Stimulated activated CD4-positive, alpha-beta T cell treated with anti-CD3 and anti-CD28 coated beads, Interleukin-12 subunit alpha, Interleukin-12 subunit beta, amount 100 ng/mL, for 24 hours (primary cell): ENCODE results near the gene SNX6.
"Not testable (repeated sequence)": the region's sequence is repeated elsewhere in the genome, so short reads cannot be mapped to it uniquely, and the experiment has no call there.

Source experiments
- DNase-seq, 2 experiments: peaks; one replicate each; pipeline ENCODE4 v3.0.0-alpha.2; 2020; ENCODE audit warnings: low read depth in 2 of 2

SNX6 gene

GRCh38 chr14:34629657-34630529 is at the start of gene SNX6:
Gene SNX6 (minus strand): TSS chr14:34630148. CDS start chr14:34630116, 32 bp downstream.
- peak; percentile 57 to 62 for DNase-seq

GRCh38 chr14:34678735-34679134 is 48.8 kb upstream of the SNX6 start:
- DNase-seq, result no peak

- no peak for DNase-seq
These were observed 48.4 kb upstream of the SNX6 start for GRCh38 chr14:34678306-34678705.

GRCh38 chr14:34676516-34677211 is 46.7 kb upstream of the SNX6 start:
- DNase-seq, result no peak

- no peak for DNase-seq
These were observed 43.8 kb upstream of the SNX6 start for GRCh38 chr14:34673702-34674101.

GRCh38 chr14:34671716-34672115 is 41.8 kb upstream of the SNX6 start:
- no peak for DNase-seq

- DNase-seq, result no peak
These were observed 38.2 kb upstream of the SNX6 start for GRCh38 chr14:34668111-34668510.

GRCh38 chr14:34667007-34667406 is 37.1 kb upstream of the SNX6 start:
- DNase-seq, result no peak

GRCh38 chr14:34665785-34666435 is 36.0 kb upstream of the SNX6 start:
- no peak for DNase-seq

- no peak for DNase-seq
These were observed 32.7 kb upstream of the SNX6 start for GRCh38 chr14:34662561-34663088.

- no peak for DNase-seq
These were observed 30.8 kb upstream of the SNX6 start for GRCh38 chr14:34660796-34661195.

GRCh38 chr14:34655959-34656358 is 26.0 kb upstream of the SNX6 start:
- no peak for DNase-seq

GRCh38 chr14:34653073-34653472 is 23.1 kb upstream of the SNX6 start:
- DNase-seq, result not testable (repeated sequence)

- not testable (repeated sequence) for DNase-seq
These were observed 22.4 kb upstream of the SNX6 start for GRCh38 chr14:34652348-34652747.

- no peak for DNase-seq
These were observed 21.0 kb upstream of the SNX6 start for GRCh38 chr14:34650786-34651584.

- DNase-seq, result not testable (repeated sequence)
These were observed 20.1 kb upstream of the SNX6 start for GRCh38 chr14:34650006-34650405.

GRCh38 chr14:34649344-34649743 is 19.4 kb upstream of the SNX6 start:
- no peak for DNase-seq

- no peak for DNase-seq
These were observed 16.8 kb upstream of the SNX6 start for GRCh38 chr14:34646570-34647255.

- no peak for DNase-seq
These were observed 13.4 kb upstream of the SNX6 start for GRCh38 chr14:34643361-34643760.

- no peak for DNase-seq
These were observed 12.6 kb upstream of the SNX6 start for GRCh38 chr14:34642595-34642994.

GRCh38 chr14:34640826-34641225 is 10.9 kb upstream of the SNX6 start:
- DNase-seq, result no peak
